MCF 10A (cell line): ENCODE results near the gene TRAPPC13. TPM values are rescaled to one million over a fixed set of nuclear protein-coding genes. Genes with fewer than 3 reads are reported as not detected.
"Not testable (repeated sequence)": the region's sequence is repeated elsewhere in the genome, so short reads cannot be mapped to it uniquely, and the experiment has no call there.

Experiments
- BruUV-seq: library from RNA; stranded (reverse); fragments of 400-500 nt; replicated peaks from 2 replicates; lab custom pipeline; 2021; lab: Mats Ljungman, UMichigan
- CTCF ChIA-PET: fragments of 300-600 bp; sonication (Branson Sonifier 250); formaldehyde crosslinking; extraction: SDS; loops from one replicate; lab custom pipeline; 2021; ENCODE audit warnings: antibody characterized with exemption, inconsistent platforms; lab: Yijun Ruan, JAX
- POLR2A ChIA-PET: fragments of 300-600, 350-650 bp; sonication (Branson Sonifier 250); formaldehyde crosslinking; extraction: SDS; loops from one replicate; lab custom pipeline; 2020; ENCODE audit warnings: antibody characterized with exemption, inconsistent platforms; lab: Yijun Ruan, JAX
- DNase-seq: peaks from one replicate; pipeline ENCODE4 v3.0.0-alpha.2; 2018; ENCODE audit not compliant: unreplicated experiment
- H3K27ac Mint-ChIP-seq: one replicate; pipeline ENCODE4 v1.8.0; 2022; ENCODE audit warnings: mild to moderate bottlenecking, low read depth, mixed read lengths; ENCODE audit not compliant: unreplicated experiment
- H3K27me3 Mint-ChIP-seq: one replicate; pipeline ENCODE4 v1.8.0; 2022; ENCODE audit warnings: mixed read lengths; ENCODE audit not compliant: insufficient read depth, unreplicated experiment
- H3K36me3 Mint-ChIP-seq: one replicate; pipeline ENCODE4 v1.8.0; 2022; ENCODE audit warnings: mild to moderate bottlenecking, moderate library complexity, mixed read lengths; ENCODE audit not compliant: insufficient read depth, unreplicated experiment
- H3K4me1 Mint-ChIP-seq: one replicate; pipeline ENCODE4 v1.8.0; 2022; ENCODE audit warnings: mixed read lengths; ENCODE audit not compliant: insufficient read depth, unreplicated experiment
- H3K4me3 Mint-ChIP-seq: one replicate; pipeline ENCODE4 v1.8.0; 2022; ENCODE audit warnings: mild to moderate bottlenecking, moderate library complexity, mixed read lengths; ENCODE audit not compliant: unreplicated experiment
- H3K9me3 Mint-ChIP-seq: one replicate; pipeline ENCODE4 v1.8.0; 2022; ENCODE audit warnings: mixed read lengths; ENCODE audit not compliant: unreplicated experiment
- CTCF ChIP-seq: fragments of 200-600 bp; IDR thresholded peaks from one replicate; pipeline ENCODE4 v1.8.0; 2022; ENCODE audit warnings: antibody characterized with exemption, mild to moderate bottlenecking; ENCODE audit not compliant: unreplicated experiment
- intact Hi-C: fragments of 100-400 bp; cut with micrococcal nuclease; formaldehyde crosslinking; loops from 2 replicates; pipeline ENCODE4 v1.14.1; 2022
- total RNA-seq: library from RNA; stranded (reverse); gene quantifications from 2 replicates; pipeline ENCODE4 v1.2.3, GENCODE V29; 2022

The TRAPPC13 gene
- total RNA-seq, 1 experiment from 2014 or later = 28.4 TPM

GRCh38 chr5:65674749-65675148 is 49.9 kb downstream of the TRAPPC13 start:
- Mint-ChIP-seq H3K4me3 (no peak overlapping the region), H3K27ac (no peak overlapping the region), H3K27me3 (no peaks in the 10 kb centered on the region), H3K9me3 (no peaks in the 10 kb centered on the region), H3K4me1 (no peaks in the 10 kb centered on the region), H3K36me3 (peaks cover 25% of the 10 kb centered on the region)
- TF ChIP-seq CTCF = no peak
- BruUV-seq = no TSS peak
- ChIA-PET POLR2A (interaction anchor here (0.7 kb wide), 1 partner anchor 128 kb away, joined by 3 read pairs; no protein-coding TSS in a partner anchor), CTCF (interaction anchor here (0.6 to 2.5 kb wide), 3 partner anchors 10 to 139 kb away, joined by 3 to 12 read pairs (median 3); no protein-coding TSS in a partner anchor)
- intact Hi-C loops = no loop called here
- no peak for DNase-seq

GRCh38 chr5:65676056-65676455 is 51.2 kb downstream of the TRAPPC13 start:
- POLR2A ChIA-PET = not testable (repeated sequence)

GRCh38 chr5:65682148-65682547 is 57.3 kb downstream of the TRAPPC13 start:
- intact Hi-C loops = no loop called here
- ChIA-PET POLR2A (no interaction called here), CTCF (no interaction called here)
- no peaks in the 10 kb centered on the region for H3K9me3 Mint-ChIP-seq
- H3K4me1 Mint-ChIP-seq = no peaks in the 10 kb centered on the region
- H3K36me3 Mint-ChIP-seq = peaks cover 18% of the 10 kb centered on the region
- DNase-seq = no peak
- no peak for TF ChIP-seq CTCF
- H3K4me3 Mint-ChIP-seq = no peak overlapping the region
- BruUV-seq = no TSS peak
- no peak overlapping the region for H3K27ac Mint-ChIP-seq
- no peaks in the 10 kb centered on the region for H3K27me3 Mint-ChIP-seq

More at GRCh38 chr5:65676056-65676455, 51.2 kb downstream of the TRAPPC13 start:
- H3K4me1 Mint-ChIP-seq, H3K27me3 Mint-ChIP-seq, DNase-seq, H3K9me3 Mint-ChIP-seq, H3K27ac Mint-ChIP-seq, H3K4me3 Mint-ChIP-seq, intact Hi-C loops, BruUV-seq: not testable (repeated sequence)
- peaks cover 19% of the 10 kb centered on the region for H3K36me3 Mint-ChIP-seq
- CTCF ChIA-PET = interaction anchor here (2.5 kb wide), 1 partner anchor 11 kb away, joined by 12 read pairs; no protein-coding TSS in a partner anchor

GRCh38 chr5:65693121-65693520 is 68.3 kb downstream of the TRAPPC13 start:
- no TSS peak for BruUV-seq
- no peaks in the 10 kb centered on the region for H3K4me1 Mint-ChIP-seq
- no peak overlapping the region for H3K4me3 Mint-ChIP-seq
- H3K36me3 Mint-ChIP-seq = peaks cover 27% of the 10 kb centered on the region
- ChIA-PET CTCF (no interaction called here), POLR2A (no interaction called here)
- H3K27ac Mint-ChIP-seq = no peak overlapping the region
- H3K9me3 Mint-ChIP-seq = no peaks in the 10 kb centered on the region
- intact Hi-C loops = no loop called here
- DNase-seq = no peak
- H3K27me3 Mint-ChIP-seq = no peaks in the 10 kb centered on the region
- TF ChIP-seq CTCF = no peak
